A673 (cell line): ENCODE results near the gene ADGB.

Source experiments
- CTCF ChIP-seq: fragments of 300-800, 200-600 bp; sonication (generic); conservative IDR thresholded peaks from 2 replicates; pipeline ENCODE4 v1.5.1; 2017; ENCODE audit warnings: low read depth, mild to moderate bottlenecking, antibody characterized with exemption, low read length, moderate library complexity, mixed read lengths
- EZH2 ChIP-seq: fragments of 200-600 bp; sonication (generic); IDR thresholded peaks from 2 replicates; pipeline ENCODE4 v1.6.1; 2017; ENCODE audit warnings: borderline replicate concordance, low read depth, mild to moderate bottlenecking, mixed read lengths, antibody characterized with exemption, low read length; ENCODE audit not compliant: poor library complexity, severe bottlenecking

GRCh38 chr6:146689806-146690205, 91.0 kb downstream of the ADGB start:
- TF ChIP-seq CTCF (no peak), EZH2 (no peak)
